ENCODE measurements around the gene HBE1. TPM values are rescaled to one million over a fixed set of nuclear protein-coding genes. Genes with fewer than 3 reads are reported as not detected.
"Not testable (repeated sequence)": the region's sequence is repeated elsewhere in the genome, so short reads cannot be mapped to it uniquely, and the experiment has no call there.

Gene HBE1
- total and polyA plus RNA-seq, 8 donors = 3.5 TPM; not detected in 7

GRCh38 chr11:5252919-5253265 lies 16.9 kb downstream of the HBE1 start:
- no peak for DNase-seq
- H3K9me3 ChIP-seq = no peaks in the 10 kb centered on the region
- no peak for TF ChIP-seq CTCF (IDR thresholded peaks at IDR 0.05)
- no peaks in the 10 kb centered on the region for H3K27me3 ChIP-seq
- 36 to 37% methylated on average over 1 of the region's 1 CpG for WGBS, 2 donors
- H3K27ac ChIP-seq = no peak overlapping the region
- intact Hi-C loops (cut with DNase I) = no loop called here
- no peak for FAIRE-seq
- ATAC-seq = no peak
- no peaks in the 10 kb centered on the region for H3K36me3 ChIP-seq
- H3K4me1 ChIP-seq = no peaks in the 10 kb centered on the region
- H3K4me3 ChIP-seq = no peak overlapping the region

GRCh38 chr11:5252192-5252918 lies 17.4 kb downstream of the HBE1 start:
- H3K36me3 ChIP-seq = no peaks in the 10 kb centered on the region
- 62 to 66% methylated on average over 9 of the region's 9 CpGs for WGBS, 2 donors
- FAIRE-seq = no peak
- DNase-seq = no peak
- H3K27ac ChIP-seq = no peak overlapping the region
- H3K4me1 ChIP-seq = no peaks in the 10 kb centered on the region
- ATAC-seq = no peak
- no peak overlapping the region for H3K4me3 ChIP-seq
- no peaks in the 10 kb centered on the region for H3K27me3 ChIP-seq
- H3K9me3 ChIP-seq = no peaks in the 10 kb centered on the region
- no peak for TF ChIP-seq CTCF (IDR thresholded peaks at IDR 0.05)
- intact Hi-C loops (cut with DNase I) = no loop called here

- ATAC-seq (no peak), FAIRE-seq (no peak), DNase-seq (no peak)
- Histone ChIP-seq H3K4me3 (no peak overlapping the region), H3K27me3 (no peaks in the 10 kb centered on the region), H3K4me1 (no peaks in the 10 kb centered on the region), H3K27ac (no peak overlapping the region), H3K9me3 (no peaks in the 10 kb centered on the region), H3K36me3 (no peaks in the 10 kb centered on the region)
- intact Hi-C loops (cut with DNase I) = no loop called here
- 19 to 38% methylated on average over 2 of the region's 2 CpGs for WGBS, 2 donors
- TF ChIP-seq CTCF (IDR thresholded peaks at IDR 0.05) = no peak
Observed at GRCh38 chr11:5251746-5252145, 18.0 kb downstream of the HBE1 start.

- DNase-seq (no peak), ATAC-seq (no peak), FAIRE-seq (no peak)
- H3K4me1 ChIP-seq = no peaks in the 10 kb centered on the region
- TF ChIP-seq CTCF (IDR thresholded peaks at IDR 0.05) = no peak
- no peak overlapping the region for H3K4me3 ChIP-seq
- H3K36me3 ChIP-seq = no peaks in the 10 kb centered on the region
- 68 to 81% methylated on average over 4 of the region's 4 CpGs for WGBS, 2 donors
- intact Hi-C loops (cut with DNase I) = no loop called here
- no peaks in the 10 kb centered on the region for H3K27me3 ChIP-seq
- no peaks in the 10 kb centered on the region for H3K9me3 ChIP-seq
- H3K27ac ChIP-seq = no peak overlapping the region
Observed at GRCh38 chr11:5250543-5251204, 19.1 kb downstream of the HBE1 start.

- H3K9me3 ChIP-seq; ATAC-seq; H3K27me3 ChIP-seq; H3K27ac ChIP-seq; intact Hi-C loops (cut with DNase I); H3K36me3 ChIP-seq; FAIRE-seq; H3K4me1 ChIP-seq; H3K4me3 ChIP-seq; DNase-seq: not testable (repeated sequence)
- 51 to 55% methylated on average over 3 of the region's 9 CpGs for WGBS, 2 donors
Observed at GRCh38 chr11:5249807-5250396, 19.8 kb downstream of the HBE1 start, which contains the start of gene HBG1. Gene HBG1 (minus strand): TSS chr11:5249857. CDS start chr11:5249804, 53 bp downstream.

- FAIRE-seq; H3K4me1 ChIP-seq; H3K27ac ChIP-seq; H3K27me3 ChIP-seq; DNase-seq; H3K9me3 ChIP-seq; H3K4me3 ChIP-seq; ATAC-seq; intact Hi-C loops (cut with DNase I); H3K36me3 ChIP-seq: not testable (repeated sequence)
- 13 to 80% methylated on average over 7 of the region's 7 CpGs for WGBS, 2 donors
Observed at GRCh38 chr11:5248498-5248897, 21.2 kb downstream of the HBE1 start.
